Astrocyte (in vitro differentiated cells and primary cell): ENCODE data around the gene FAM81B. TPM values are rescaled to one million over a fixed set of nuclear protein-coding genes. Genes with fewer than 3 reads are reported as not detected.

Experiments used
- DNase-seq: peaks from one replicate; pipeline ENCODE4 v3.0.0-alpha.2; 2010; ENCODE audit warnings: low read depth
- FAIRE-seq: peaks from 2 replicates; lab custom pipeline; 2011; peaks lifted over from hg19 to GRCh38; lab: Jason Lieb, UNC
- H2AFZ ChIP-seq: 2 replicates; pipeline ENCODE4 v1.6.0; 2012; ENCODE audit warnings: low read depth, low read length, inconsistent platforms
- H3K27ac ChIP-seq: 2 replicates; pipeline ENCODE4 v1.5.1; 2011; ENCODE audit warnings: low read depth, low read length, inconsistent platforms
- H3K27me3 ChIP-seq: 2 replicates; pipeline ENCODE4 v1.6.0; 2011; ENCODE audit warnings: low read length, inconsistent platforms; ENCODE audit not compliant: insufficient read depth
- H3K36me3 ChIP-seq: 2 replicates; pipeline ENCODE4 v1.5.1; 2011; ENCODE audit warnings: low read length, inconsistent platforms; ENCODE audit not compliant: insufficient read depth
- H3K4me1 ChIP-seq: 2 replicates; pipeline ENCODE4 v1.5.1; 2011; ENCODE audit warnings: low read length, inconsistent platforms; ENCODE audit not compliant: insufficient read depth
- H3K4me2 ChIP-seq: 2 replicates; pipeline ENCODE4 v1.6.0; 2012; ENCODE audit warnings: low read length, inconsistent platforms
- H3K4me3 ChIP-seq: 2 replicates; pipeline ENCODE4 v1.5.1; 2011; ENCODE audit warnings: low read depth, mild to moderate bottlenecking, low read length, inconsistent platforms; ENCODE audit not compliant: insufficient read depth
- H3K79me2 ChIP-seq: 2 replicates; pipeline ENCODE4 v1.6.0; 2012; ENCODE audit warnings: mild to moderate bottlenecking, low read length, inconsistent platforms; ENCODE audit not compliant: insufficient read depth
- H3K9ac ChIP-seq: 2 replicates; pipeline ENCODE4 v1.6.0; 2012; ENCODE audit warnings: mild to moderate bottlenecking, low read length, inconsistent platforms
- H3K9me3 ChIP-seq: 2 replicates; pipeline ENCODE4 v1.5.1; 2012; ENCODE audit warnings: low read depth, mild to moderate bottlenecking, low read length, inconsistent platforms; ENCODE audit not compliant: insufficient read depth
- H4K20me1 ChIP-seq: 2 replicates; pipeline ENCODE4 v1.6.0; 2012; ENCODE audit warnings: low read length, inconsistent platforms; ENCODE audit not compliant: insufficient read depth
- H3K27ac Mint-ChIP-seq: one replicate; pipeline ENCODE4 v1.8.0; 2021; ENCODE audit warnings: mild to moderate bottlenecking, mixed read lengths; ENCODE audit not compliant: unreplicated experiment
- H3K27me3 Mint-ChIP-seq: one replicate; pipeline ENCODE4 v1.8.0; 2021; ENCODE audit warnings: low read depth, mixed read lengths; ENCODE audit not compliant: unreplicated experiment
- H3K36me3 Mint-ChIP-seq: one replicate; pipeline ENCODE4 v1.8.0; 2021; ENCODE audit warnings: low read depth, mixed read lengths; ENCODE audit not compliant: unreplicated experiment
- H3K4me1 Mint-ChIP-seq: one replicate; pipeline ENCODE4 v1.8.0; 2021; ENCODE audit warnings: low read depth, mixed read lengths; ENCODE audit not compliant: unreplicated experiment
- H3K4me3 Mint-ChIP-seq: one replicate; pipeline ENCODE4 v1.8.0; 2021; ENCODE audit warnings: mild to moderate bottlenecking, moderate library complexity, mixed read lengths; ENCODE audit not compliant: unreplicated experiment
- H3K9me3 Mint-ChIP-seq: one replicate; pipeline ENCODE4 v1.8.0; 2021; ENCODE audit warnings: mild to moderate bottlenecking, mixed read lengths; ENCODE audit not compliant: unreplicated experiment
- CTCF ChIP-seq: IDR thresholded peaks from 2 replicates; pipeline ENCODE4 v1.5.1; 2011; ENCODE audit warnings: low read depth, mild to moderate bottlenecking, inconsistent platforms, low read length, moderate library complexity; ENCODE audit not compliant: insufficient read depth
- EZH2 ChIP-seq: IDR thresholded peaks from 2 replicates; pipeline ENCODE4 v1.6.1; 2012; ENCODE audit warnings: mild to moderate bottlenecking, low read length, inconsistent platforms; ENCODE audit not compliant: insufficient read depth
- total RNA-seq: library from RNA; stranded (reverse); gene quantifications from 2 replicates; pipeline ENCODE4 v1.2.1, GENCODE V29; 2021

The FAM81B gene
- total RNA-seq, 1 donor from 2014 or later, result 0.52 TPM

GRCh38 chr5:95379133-95379532, 12.0 kb upstream of the FAM81B start:
- no peak overlapping the region for H3K4me2 ChIP-seq
- Mint-ChIP-seq H3K27ac (no peak overlapping the region), H3K9me3 (peaks cover 10% of the 10 kb centered on the region), H3K4me3 (no peak overlapping the region), H3K36me3 (no peaks in the 10 kb centered on the region), H3K4me1 (peaks cover 10% of the 10 kb centered on the region), H3K27me3 (no peaks in the 10 kb centered on the region)
- no peaks in the 10 kb centered on the region for H3K79me2 ChIP-seq
- no peak overlapping the region for H3K27ac ChIP-seq
- no peak overlapping the region for H3K9ac ChIP-seq
- H3K4me1 ChIP-seq, result no peaks in the 10 kb centered on the region
- FAIRE-seq (no peak), DNase-seq (no peak)
- no peaks in the 10 kb centered on the region for H4K20me1 ChIP-seq
- H3K27me3 ChIP-seq, result no peaks in the 10 kb centered on the region
- no peak overlapping the region for H2AFZ ChIP-seq
- H3K9me3 ChIP-seq, result no peaks in the 10 kb centered on the region
- H3K4me3 ChIP-seq, result no peak overlapping the region
- TF ChIP-seq CTCF (no peak), EZH2 (no peak)
- H3K36me3 ChIP-seq, result no peaks in the 10 kb centered on the region

GRCh38 chr5:95380103-95380628, 11.0 kb upstream of the FAM81B start:
- no peaks in the 10 kb centered on the region for H3K27me3 Mint-ChIP-seq
- TF ChIP-seq EZH2 (no peak), CTCF (no peak)
- H3K4me1 Mint-ChIP-seq, result peaks cover 7% of the 10 kb centered on the region
- no peak overlapping the region for H3K27ac Mint-ChIP-seq
- peaks cover 11% of the 10 kb centered on the region for H3K9me3 Mint-ChIP-seq
- no peak overlapping the region for H3K27ac ChIP-seq
- FAIRE-seq, result no peak
- H3K36me3 ChIP-seq, result no peaks in the 10 kb centered on the region
- H3K4me3 ChIP-seq, result no peak overlapping the region
- no peaks in the 10 kb centered on the region for H3K9me3 ChIP-seq
- no peaks in the 10 kb centered on the region for H3K4me1 ChIP-seq
- no peak overlapping the region for H3K4me3 Mint-ChIP-seq
- H3K36me3 Mint-ChIP-seq, result no peaks in the 10 kb centered on the region
- no peak overlapping the region for H2AFZ ChIP-seq
- H3K9ac ChIP-seq, result no peak overlapping the region
- no peaks in the 10 kb centered on the region for H3K79me2 ChIP-seq
- no peak for DNase-seq
- no peak overlapping the region for H3K4me2 ChIP-seq
- no peaks in the 10 kb centered on the region for H3K27me3 ChIP-seq
- H4K20me1 ChIP-seq, result no peaks in the 10 kb centered on the region

DNA sequence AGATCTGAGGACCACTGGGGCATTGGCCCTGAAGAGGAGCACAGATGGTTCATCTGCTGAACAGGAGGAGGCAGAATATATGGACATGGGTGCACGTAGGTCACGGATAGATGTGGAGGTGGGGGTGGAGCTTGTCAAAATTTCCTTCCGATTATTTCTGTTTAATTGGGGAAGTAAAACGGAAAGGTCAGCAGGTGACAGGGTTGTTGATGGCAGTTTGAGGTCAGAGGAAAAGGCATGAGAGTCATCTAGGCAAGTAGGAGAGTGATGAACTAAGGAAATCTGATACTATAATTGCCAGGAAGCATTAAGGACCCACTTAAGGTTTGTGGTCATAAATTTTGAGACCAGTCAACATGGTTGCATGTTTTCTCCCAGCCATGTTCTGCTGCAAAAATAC, 8.4 kb upstream of the FAM81B start:
- H3K4me1 Mint-ChIP-seq, result no peaks in the 10 kb centered on the region
- TF ChIP-seq CTCF (no peak), EZH2 (no peak)
- Histone ChIP-seq H3K36me3 (no peaks in the 10 kb centered on the region), H3K4me1 (no peaks in the 10 kb centered on the region), H3K4me3 (no peak overlapping the region), H4K20me1 (no peaks in the 10 kb centered on the region), H3K4me2 (no peak overlapping the region), H3K9ac (no peak overlapping the region), H3K79me2 (no peaks in the 10 kb centered on the region), H3K27me3 (no peaks in the 10 kb centered on the region), H3K27ac (no peak overlapping the region), H3K9me3 (no peaks in the 10 kb centered on the region), H2AFZ (no peak overlapping the region)
- no peaks in the 10 kb centered on the region for H3K36me3 Mint-ChIP-seq
- no peak overlapping the region for H3K4me3 Mint-ChIP-seq
- no peak overlapping the region for H3K27ac Mint-ChIP-seq
- DNase-seq (no peak), FAIRE-seq (no peak)
- H3K27me3 Mint-ChIP-seq, result no peaks in the 10 kb centered on the region
- H3K9me3 Mint-ChIP-seq, result peaks cover 11% of the 10 kb centered on the region
